ENCODE results near the gene QKI.

DNA sequence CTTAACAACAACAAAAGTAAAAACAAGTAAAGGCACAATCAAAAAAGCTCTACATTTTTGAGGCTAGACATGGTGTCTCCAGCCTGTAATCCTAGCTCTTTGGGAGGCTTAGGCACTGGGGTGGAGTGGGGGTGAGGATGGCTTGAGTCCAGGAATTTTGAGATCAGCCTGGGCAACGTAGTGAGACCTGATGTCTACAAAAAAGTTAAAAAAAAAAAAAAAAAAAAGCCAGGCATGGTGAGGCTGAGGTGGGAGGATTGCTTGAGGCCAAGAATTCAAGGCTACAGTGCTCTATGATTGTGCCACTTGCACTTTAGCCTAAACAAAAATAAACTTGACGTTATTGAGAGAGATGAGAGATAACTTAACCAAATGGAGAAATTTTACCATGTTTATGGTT lies 60.1 kb downstream of the QKI start:
- TF ChIP-seq GATA2 (IDR thresholded peaks at IDR 0.05; ENCODE audit: low read depth, low read length) (no peak), GATA3 (IDR thresholded peaks at IDR 0.05; ENCODE audit: low read depth, low read length) (no peak)

Measured in SH-SY5Y (cell line).